B cell (primary cell): ENCODE data around the gene NSMCE3. TPM values are rescaled to one million over a fixed set of nuclear protein-coding genes. Genes with fewer than 3 reads are reported as not detected.

Experiments
- ATAC-seq: fragments of 200-7000 bp; cut with Tn5 transposase; one replicate; pipeline ENCODE4 v1.10.0; 2021; ENCODE audit warnings: low read depth, mild to moderate bottlenecking, moderate number of reproducible peaks, moderate library complexity
- CTCF ChIA-PET: fragments of 350-600 bp; sonication (Branson Sonifier 250); formaldehyde crosslinking; loops from one replicate; lab custom pipeline; 2021; ENCODE audit warnings: antibody characterized with exemption, inconsistent platforms; lab: Charles Lee
- POLR2A ChIA-PET: fragments of 350-600 bp; sonication (Branson Sonifier 250); formaldehyde crosslinking; loops from one replicate; lab custom pipeline; 2021; ENCODE audit warnings: antibody characterized with exemption; lab: Charles Lee
- DNase-seq: peaks from one replicate; pipeline ENCODE4 v3.0.0; 2013
- H2AFZ ChIP-seq: 2 replicates; pipeline ENCODE4 v1.6.1; 2012; ENCODE audit warnings: mild to moderate bottlenecking, low read depth, low read length; ENCODE audit not compliant: insufficient read depth, poor library complexity, severe bottlenecking
- H3K27ac ChIP-seq, 2 donors: 1 replicate in 1 of 2; 2 replicates in 1 of 2; pipeline ENCODE4 v1.5.1; 2012 to 2013; ENCODE audit warnings: low read length in 2 of 2, mild to moderate bottlenecking in 2 of 2, moderate library complexity in 1 of 2
- H3K27me3 ChIP-seq, 4 experiments: fragments of 200-600 bp in 1 of 4; sonication (generic) in 1 of 4; replicated peaks in 1 of 4; 1 replicate in 2 of 4; 2 replicates in 2 of 4; pipeline versions ENCODE4 v1.6.1 to v1.7.0; 2013 to 2016; ENCODE audit warnings: low read length in 3 of 4, mild to moderate bottlenecking in 2 of 4, mixed read lengths in 1 of 4, moderate library complexity in 1 of 4; ENCODE audit not compliant: insufficient read depth in 4 of 4, control insufficient read depth in 3 of 4; ENCODE audit errors: control extremely low read depth in 1 of 4
- H3K36me3 ChIP-seq, 2 experiments: replicated peaks in 1 of 2; 1 replicate in 1 of 2; 2 replicates in 1 of 2; pipeline versions ENCODE4 v1.6.1 to v1.7.1; 2013; ENCODE audit warnings: low read length in 1 of 2; ENCODE audit not compliant: insufficient read depth in 2 of 2, control insufficient read depth in 1 of 2; ENCODE audit errors: control extremely low read depth in 1 of 2, extremely low read depth in 1 of 2
- H3K4me1 ChIP-seq, 2 donors: fragments of 200-600 bp in 1 of 2; sonication (generic) in 1 of 2; 1 replicate in 1 of 2; 2 replicates in 1 of 2; pipeline versions ENCODE4 v1.5.1 to v1.6.1; 2013 to 2017; ENCODE audit warnings: low read length in 2 of 2; ENCODE audit not compliant: control insufficient read depth in 2 of 2, insufficient read depth in 2 of 2
- H3K4me2 ChIP-seq: replicated peaks from 2 replicates; pipeline ENCODE3; 2012; ENCODE audit warnings: mild to moderate bottlenecking, low read depth, low read length; ENCODE audit not compliant: poor library complexity, severe bottlenecking
- H3K4me3 ChIP-seq, 5 experiments: fragments of 200-600 bp in 1 of 5; sonication (generic) in 1 of 5; 1 replicate in 3 of 5; 2 replicates in 2 of 5; pipeline versions ENCODE4 v1.5.1 to v1.7.0; 2011 to 2016; ENCODE audit warnings: low read length in 4 of 5, mild to moderate bottlenecking in 4 of 5, low read depth in 2 of 5, control low read depth in 1 of 5, moderate library complexity in 1 of 5; ENCODE audit not compliant: insufficient read depth in 1 of 5; ENCODE audit errors: control extremely low read depth in 1 of 5, extremely low read depth in 1 of 5
- H3K79me2 ChIP-seq: fragments of 200-600 bp; sonication (generic); one replicate; pipeline ENCODE4 v1.6.0; 2016; ENCODE audit warnings: low read length; ENCODE audit not compliant: control insufficient read depth, insufficient read depth
- H3K9ac ChIP-seq: fragments of 200-600 bp; sonication (generic); 2 replicates; pipeline ENCODE4 v1.6.1; 2017; ENCODE audit warnings: mild to moderate bottlenecking, low read length, moderate library complexity
- H3K9me3 ChIP-seq, 3 donors: one replicate each; pipeline versions ENCODE4 v1.6.1 to v1.7.1; 2013; ENCODE audit warnings: low read length in 2 of 3; ENCODE audit not compliant: control insufficient read depth in 2 of 3, insufficient read depth in 1 of 3; ENCODE audit errors: control extremely low read depth in 1 of 3
- H4K20me1 ChIP-seq: 2 replicates; pipeline ENCODE4 v1.6.0; 2012; ENCODE audit warnings: mild to moderate bottlenecking, low read length; ENCODE audit not compliant: insufficient read depth, control insufficient read depth, poor library complexity, severe bottlenecking
- H3K27ac Mint-ChIP-seq: one replicate; pipeline ENCODE4 v1.8.0; 2021; ENCODE audit warnings: mixed read lengths
- H3K27me3 Mint-ChIP-seq: one replicate; pipeline ENCODE4 v1.8.0; 2021; ENCODE audit warnings: mixed read lengths
- H3K4me1 Mint-ChIP-seq: one replicate; pipeline ENCODE4 v1.8.0; 2021; ENCODE audit warnings: mixed read lengths
- H3K4me3 Mint-ChIP-seq: one replicate; pipeline ENCODE4 v1.8.0; 2021; ENCODE audit warnings: mixed read lengths
- H3K9me3 Mint-ChIP-seq: one replicate; pipeline ENCODE4 v1.8.0; 2022; ENCODE audit warnings: mixed read lengths; ENCODE audit not compliant: insufficient read depth
- CTCF ChIP-seq: fragments of 200-600 bp; IDR thresholded peaks from one replicate; pipeline ENCODE4 v1.8.0; 2022; ENCODE audit warnings: antibody characterized with exemption, mild to moderate bottlenecking
- EZH2 ChIP-seq: IDR thresholded peaks from 2 replicates; pipeline ENCODE4 v1.6.1; 2012; ENCODE audit warnings: borderline replicate concordance, low read depth, mild to moderate bottlenecking, moderate library complexity, low read length; ENCODE audit not compliant: insufficient read depth, poor library complexity, severe bottlenecking
- whole genome bisulfite sequencing: methylation state at CpG from one replicate; pipeline ENCODE4 v1.1.5; 2013; ENCODE audit warnings: missing lambda C conversion rate; ENCODE audit not compliant: insufficient coverage; 5-methylcytosine and 5-hydroxymethylcytosine counted together
- intact Hi-C: fragments of 100-400 bp; cut with micrococcal nuclease; formaldehyde crosslinking; loops from one replicate; pipeline ENCODE4 v1.10.0; 2022
- polyA plus RNA-seq: library from polyadenylated mRNA; depleted of rRNA; stranded (reverse); fragments of >200 nt; gene quantifications from 2 replicates; pipeline ENCODE4 v1.2.3, GENCODE V29; 2012
- total RNA-seq, 2 donors: library from RNA; stranded (reverse); fragments of 120-200 nt in 1 of 2; gene quantifications; 1 replicate in 1 of 2; 2 replicates in 1 of 2; pipeline versions ENCODE4 v1.2.3 to v1.2.4, GENCODE V29; 2013 to 2022

NSMCE3 gene
- total and polyA plus RNA-seq, 2 donors (not counting 1 experiment from before 2014, with no cell fraction given), result 16.8 to 26.9 TPM

- Histone ChIP-seq H3K4me2 (peak overlapping the region; percentile 90), H3K9ac (peak overlapping the region; percentile 96), H3K36me3 (no peaks in the 10 kb centered on the region), H3K27ac (peak overlapping the region; percentile 93 to 98), H3K4me1 (peaks cover 32% of the 10 kb centered on the region in 2 donors), H3K4me3 (peak overlapping the region; percentile 64 to 80 (median 76)), H4K20me1 (no peaks in the 10 kb centered on the region), H3K27me3 (no peaks in the 10 kb centered on the region), H3K9me3 (peaks cover 0 to 7% (median 0%) of the 10 kb centered on the region in 3 donors), H3K79me2 (peaks cover 23% of the 10 kb centered on the region), H2AFZ (peak overlapping the region; percentile 77)
- no peak for TF ChIP-seq CTCF
- TF ChIP-seq EZH2, result no peak
- no peaks in the 10 kb centered on the region for H3K27me3 Mint-ChIP-seq
- peak; percentile 11 for ATAC-seq
- H3K9me3 Mint-ChIP-seq, result no peaks in the 10 kb centered on the region
- H3K27ac Mint-ChIP-seq, result peak overlapping the region; percentile 99
- DNase-seq, result peak; percentile 84
- 5% methylated on average over 30 of the region's 35 CpGs for WGBS
- intact Hi-C loops, result no loop called here
- H3K4me3 Mint-ChIP-seq, result peak overlapping the region; percentile 99
- ChIA-PET CTCF (no interaction called here), POLR2A (no interaction called here)
- H3K4me1 Mint-ChIP-seq, result peaks cover 52% of the 10 kb centered on the region
Observed at GRCh38 chr15:29268706-29269484, 727 bp downstream of the NSMCE3 start.

DNA sequence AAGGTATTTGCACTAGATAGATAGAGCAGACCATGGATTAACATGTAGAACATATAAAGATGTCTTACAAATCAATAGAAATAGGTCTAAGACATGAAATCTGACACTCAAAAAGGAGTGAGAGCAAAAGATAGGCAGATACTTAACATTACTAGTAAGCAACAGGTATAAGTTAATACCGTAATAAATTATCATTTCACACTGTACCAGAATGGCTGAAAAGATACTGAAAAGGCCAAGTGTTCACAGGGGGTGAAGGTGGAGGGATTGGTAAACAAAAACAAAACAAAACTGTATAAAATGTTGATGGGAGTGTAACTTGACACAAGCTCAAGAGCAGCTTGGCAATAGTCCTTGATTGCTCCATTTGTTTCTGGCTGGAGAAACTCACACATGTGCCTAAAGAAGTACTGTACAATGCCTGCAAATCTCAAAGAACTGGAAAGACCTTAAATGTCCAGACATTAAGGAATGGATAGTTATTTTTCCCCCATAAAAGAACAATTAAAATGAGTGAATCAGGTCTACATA is 3.5 kb downstream of the NSMCE3 start:
- no peak for DNase-seq
- H3K4me3 ChIP-seq, result no peak overlapping the region
- no peaks in the 10 kb centered on the region for H4K20me1 ChIP-seq
- H3K4me2 ChIP-seq, result no peak overlapping the region
- H3K36me3 ChIP-seq, result no peaks in the 10 kb centered on the region
- no peak overlapping the region for H3K9ac ChIP-seq
- ChIA-PET CTCF (no interaction called here), POLR2A (no interaction called here)
- Mint-ChIP-seq H3K27me3 (no peaks in the 10 kb centered on the region), H3K27ac (no peak overlapping the region), H3K4me1 (peaks cover 44% of the 10 kb centered on the region), H3K9me3 (no peaks in the 10 kb centered on the region), H3K4me3 (peak overlapping the region; percentile 7)
- no peak overlapping the region for H2AFZ ChIP-seq
- peaks cover 27 to 30% of the 10 kb centered on the region in 2 donors for H3K4me1 ChIP-seq
- peaks cover 23% of the 10 kb centered on the region for H3K79me2 ChIP-seq
- H3K27ac ChIP-seq, result no peak overlapping the region
- H3K27me3 ChIP-seq, result no peaks in the 10 kb centered on the region
- no peak for ATAC-seq
- TF ChIP-seq CTCF, result no peak
- no peak for TF ChIP-seq EZH2
- peaks cover 0 to 7% (median 0%) of the 10 kb centered on the region in 3 donors for H3K9me3 ChIP-seq
- intact Hi-C loops, result no loop called here
- WGBS, result no CpG with 5 or more reads among the region's 1 CpG
